Heart left ventricle (tissue), 13 donors: ENCODE measurements around the gene ANKS3.

Experiments used
- POLR2A ChIP-seq, 2 donors: fragments of 450-650 bp; IDR thresholded peaks; one replicate each; pipeline ENCODE4 v1.6.1; 2017; ENCODE audit warnings: antibody characterized with exemption in 2 of 2, mild to moderate bottlenecking in 2 of 2, moderate library complexity in 2 of 2
- TF ChIP-seq, protein P1 (sequence below), 12 donors: fragments of 200-600 bp; sonication (generic) in 4 of 12; IDR thresholded peaks; one replicate each; pipeline versions ENCODE4 v1.5.0 to v1.8.0; 2018 to 2022; ENCODE audit warnings: antibody characterized with exemption in 12 of 12, mild to moderate bottlenecking in 5 of 12
- donor health status: ischemic (EF 13 %, LVEDD 7.1; RV severe dilation, severe dysfunction).
- donor health status: DM: no; HTN: yes; CAD: no.
- donor health status: DM: no; HTN: no; CAD: no.
- donor health status: ischemic (EF 25% LVEDD 6.9; RV normal size, moderate dysfunction).
- donor health status: ischemic (EF 25% LVEDD 5.7; RV mildly dilated, moderate dysfunction).
- donor health status: ischemic (EF 35%, LVEDD 5.7; RV mildly dilated, moderate dysfunction).
- donor health status: nonischemic (EF 11% LVEDD 7.7; RV severe dilation, severe dysfunction).
- donor health status: DM: yes; HTN: yes; CAD: no.
- donor health status: PGD.
- donor health status: ischemic (EF 29% LVEDD 5.4; RV normal size, mild dysfunction).
- donor health status: nonischemic (EF 23%, LVEDD 6.1; RV moderate dilation, normal function).

DNA sequence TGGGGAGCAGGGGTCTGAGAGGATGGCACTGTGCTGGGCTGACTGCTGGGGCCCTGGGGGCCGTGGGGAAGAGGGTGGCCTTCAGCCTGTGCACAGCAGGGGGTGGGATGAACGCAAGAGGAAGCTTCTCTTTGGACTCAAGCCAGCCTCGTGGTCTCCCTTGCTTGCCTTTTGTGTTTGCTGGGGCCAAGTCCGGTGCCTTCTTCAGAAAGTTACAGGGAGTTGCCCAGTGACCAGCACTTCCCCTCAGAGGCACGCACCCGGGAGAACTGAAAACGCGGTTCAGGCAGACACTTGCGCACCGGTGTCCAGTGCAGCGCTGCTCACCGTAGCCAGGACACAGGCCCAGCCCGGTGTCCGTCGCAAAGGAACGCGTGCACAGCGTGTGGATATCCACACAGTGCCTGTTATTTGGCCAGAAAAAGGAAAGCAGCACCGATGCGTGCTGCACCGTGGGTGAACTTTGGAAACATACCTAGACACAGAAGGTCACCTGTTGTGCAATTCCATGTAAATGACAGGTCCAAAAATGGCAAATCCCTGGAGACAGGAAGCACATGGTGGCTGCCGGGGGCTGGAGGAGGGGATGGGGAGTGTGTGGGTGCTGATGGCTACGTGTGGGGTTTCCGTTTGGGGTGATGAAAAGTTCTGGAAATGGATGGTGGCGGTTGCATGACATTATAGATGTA, 70.2 kb downstream of the ANKS3 start:
- TF ChIP-seq, protein P1, sequence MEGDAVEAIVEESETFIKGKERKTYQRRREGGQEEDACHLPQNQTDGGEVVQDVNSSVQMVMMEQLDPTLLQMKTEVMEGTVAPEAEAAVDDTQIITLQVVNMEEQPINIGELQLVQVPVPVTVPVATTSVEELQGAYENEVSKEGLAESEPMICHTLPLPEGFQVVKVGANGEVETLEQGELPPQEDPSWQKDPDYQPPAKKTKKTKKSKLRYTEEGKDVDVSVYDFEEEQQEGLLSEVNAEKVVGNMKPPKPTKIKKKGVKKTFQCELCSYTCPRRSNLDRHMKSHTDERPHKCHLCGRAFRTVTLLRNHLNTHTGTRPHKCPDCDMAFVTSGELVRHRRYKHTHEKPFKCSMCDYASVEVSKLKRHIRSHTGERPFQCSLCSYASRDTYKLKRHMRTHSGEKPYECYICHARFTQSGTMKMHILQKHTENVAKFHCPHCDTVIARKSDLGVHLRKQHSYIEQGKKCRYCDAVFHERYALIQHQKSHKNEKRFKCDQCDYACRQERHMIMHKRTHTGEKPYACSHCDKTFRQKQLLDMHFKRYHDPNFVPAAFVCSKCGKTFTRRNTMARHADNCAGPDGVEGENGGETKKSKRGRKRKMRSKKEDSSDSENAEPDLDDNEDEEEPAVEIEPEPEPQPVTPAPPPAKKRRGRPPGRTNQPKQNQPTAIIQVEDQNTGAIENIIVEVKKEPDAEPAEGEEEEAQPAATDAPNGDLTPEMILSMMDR (IDR thresholded peaks at IDR 0.05): no peak
- TF ChIP-seq POLR2A (IDR thresholded peaks at IDR 0.05): no peak
